Muscle of arm (tissue), 14 donors: ENCODE measurements around the gene CNOT9. TPM values are rescaled to one million over a fixed set of nuclear protein-coding genes. Genes with fewer than 3 reads are reported as not detected.
"Not testable (repeated sequence)": the region's sequence is repeated elsewhere in the genome, so short reads cannot be mapped to it uniquely, and the experiment has no call there.

Experiments
- DNase-seq: peaks from one replicate; pipeline ENCODE4 v3.0.0-alpha.2; 2013
- long read RNA-seq, 11 donors: transcript quantifications; one replicate each; lab custom pipeline, GENCODE V29; 2026
- polyA plus RNA-seq, 12 donors: library from polyadenylated mRNA; unstranded; fragments of 120-200 nt; gene quantifications; one replicate each; pipeline ENCODE4 v1.2.1, GENCODE V29; 2013; ENCODE audit not compliant: insufficient read length in 12 of 12

Gene CNOT9, protein sequence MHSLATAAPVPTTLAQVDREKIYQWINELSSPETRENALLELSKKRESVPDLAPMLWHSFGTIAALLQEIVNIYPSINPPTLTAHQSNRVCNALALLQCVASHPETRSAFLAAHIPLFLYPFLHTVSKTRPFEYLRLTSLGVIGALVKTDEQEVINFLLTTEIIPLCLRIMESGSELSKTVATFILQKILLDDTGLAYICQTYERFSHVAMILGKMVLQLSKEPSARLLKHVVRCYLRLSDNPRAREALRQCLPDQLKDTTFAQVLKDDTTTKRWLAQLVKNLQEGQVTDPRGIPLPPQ
- polyA plus RNA-seq = 10 to 100 TPM in 11 of 12 donors, not detected in 1; 30.5 to 53.3 (median 40.9) TPM
- long read RNA-seq, donor 1, full-length matches to known transcripts = 5 of 18 reads
- long read RNA-seq, donor 1, partial matches to known transcripts = 13 of 18 reads
- long read RNA-seq, donor 1, other reads (novel, unspliced or antisense) = 0 of 18 reads
- long read RNA-seq, donor 2, full-length matches to known transcripts = 14 of 14 reads
- long read RNA-seq, donor 2, partial matches to known transcripts = 0 of 14 reads
- long read RNA-seq, donor 2, other reads (novel, unspliced or antisense) = 0 of 14 reads
- long read RNA-seq, donor 3, full-length matches to known transcripts = 3 of 3 reads
- long read RNA-seq, donor 3, partial matches to known transcripts = 0 of 3 reads
- long read RNA-seq, donor 3, other reads (novel, unspliced or antisense) = 0 of 3 reads
- long read RNA-seq, donor 4, full-length matches to known transcripts = 5 of 11 reads
- long read RNA-seq, donor 4, partial matches to known transcripts = 6 of 11 reads
- long read RNA-seq, donor 4, other reads (novel, unspliced or antisense) = 0 of 11 reads
- long read RNA-seq, donor 5, full-length matches to known transcripts = 6 of 6 reads
- long read RNA-seq, donor 5, partial matches to known transcripts = 0 of 6 reads
- long read RNA-seq, donor 5, other reads (novel, unspliced or antisense) = 0 of 6 reads
- long read RNA-seq, donor 6, full-length matches to known transcripts = 5 of 10 reads
- long read RNA-seq, donor 6, partial matches to known transcripts = 5 of 10 reads
- long read RNA-seq, donor 6, other reads (novel, unspliced or antisense) = 0 of 10 reads
- long read RNA-seq, donor 7, full-length matches to known transcripts = 3 of 8 reads
- long read RNA-seq, donor 7, partial matches to known transcripts = 5 of 8 reads
- long read RNA-seq, donor 7, other reads (novel, unspliced or antisense) = 0 of 8 reads
- long read RNA-seq, donor 8, full-length matches to known transcripts = 6 of 6 reads
- long read RNA-seq, donor 8, partial matches to known transcripts = 0 of 6 reads
- long read RNA-seq, donor 8, other reads (novel, unspliced or antisense) = 0 of 6 reads
- long read RNA-seq, donor 9, partial matches to known transcripts = 0 of 2 reads
- long read RNA-seq, donor 9, other reads (novel, unspliced or antisense) = 0 of 2 reads
- long read RNA-seq, donor 10, full-length matches to known transcripts = 8 of 8 reads
- long read RNA-seq, donor 10, partial matches to known transcripts = 0 of 8 reads
- long read RNA-seq, donor 10, other reads (novel, unspliced or antisense) = 0 of 8 reads
- long read RNA-seq, donor 11, full-length matches to known transcripts = 8 of 15 reads
- long read RNA-seq, donor 11, partial matches to known transcripts = 7 of 15 reads
- long read RNA-seq, donor 11, other reads (novel, unspliced or antisense) = 0 of 15 reads

DNA sequence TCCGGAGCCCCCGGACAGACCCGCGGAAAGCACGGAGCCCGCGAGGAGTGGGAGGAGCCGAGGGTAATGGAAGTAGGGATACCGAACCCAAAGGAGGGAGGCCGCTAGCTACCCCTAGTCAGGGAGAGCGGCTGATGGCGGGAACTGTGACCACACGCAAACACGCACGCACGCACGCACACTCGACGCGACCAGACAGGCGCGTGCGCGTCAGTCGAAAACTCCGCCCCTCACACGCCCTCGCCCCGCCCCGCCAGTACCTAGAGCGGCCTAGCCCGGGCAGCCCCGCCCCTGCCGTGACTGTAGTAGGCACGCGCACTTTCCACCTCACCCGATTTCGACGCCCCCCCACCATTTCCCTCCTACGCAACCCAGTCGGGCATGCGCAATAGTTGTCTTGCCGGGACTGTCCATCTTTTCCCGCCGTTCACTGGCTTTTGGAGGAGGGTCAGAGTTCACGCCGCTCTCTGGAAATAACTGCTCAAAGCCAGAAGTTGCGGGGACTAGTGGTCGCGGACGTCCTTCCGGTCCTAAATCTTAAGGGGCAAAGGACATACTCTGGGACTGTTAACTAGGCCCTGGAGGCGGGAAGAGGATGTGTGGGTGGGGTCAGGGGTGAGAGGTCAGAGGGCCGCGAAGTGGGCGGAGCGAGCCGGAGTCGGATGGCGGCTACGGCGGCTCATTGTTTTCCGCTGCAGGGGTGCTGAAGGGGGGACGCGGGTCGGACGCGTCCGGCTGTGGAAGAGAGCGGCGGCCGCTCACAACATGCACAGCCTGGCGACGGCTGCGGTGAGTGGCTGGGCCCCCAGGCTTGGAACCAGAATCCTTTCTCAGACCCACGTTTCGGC lies at the start of gene CNOT9, which contains the start of gene USP37:
Gene CNOT9, plus strand, starts transcription at position 650 of the 848 bp plus-strand sequence. Its CDS starts 116 bp downstream, at position 766.
Gene USP37, minus strand, starts transcription at position 162 of the 848 bp plus-strand sequence. CDS start 9,698 bp downstream, outside the sequence.
- peak; percentile 98 for DNase-seq

DNA sequence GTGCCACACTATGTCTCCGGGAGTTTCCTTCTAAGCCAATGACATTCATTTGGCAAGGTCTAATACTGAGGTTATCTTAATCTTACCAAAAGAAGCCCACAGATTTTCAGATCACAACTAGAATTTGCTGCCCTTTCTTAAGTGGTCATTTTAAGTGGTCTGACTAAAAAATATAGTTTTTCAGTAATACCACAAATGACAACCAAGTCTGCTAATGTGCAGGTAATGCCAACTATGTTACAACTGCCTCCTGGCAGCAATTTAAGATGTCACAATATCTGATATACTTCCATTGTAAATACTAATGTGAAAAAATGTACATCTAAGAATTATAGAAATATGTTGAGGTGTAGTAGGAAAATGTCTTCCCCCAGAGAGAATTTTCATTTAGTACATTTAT lies 49.8 kb upstream of the CNOT9 start:
- DNase-seq = no peak

DNA sequence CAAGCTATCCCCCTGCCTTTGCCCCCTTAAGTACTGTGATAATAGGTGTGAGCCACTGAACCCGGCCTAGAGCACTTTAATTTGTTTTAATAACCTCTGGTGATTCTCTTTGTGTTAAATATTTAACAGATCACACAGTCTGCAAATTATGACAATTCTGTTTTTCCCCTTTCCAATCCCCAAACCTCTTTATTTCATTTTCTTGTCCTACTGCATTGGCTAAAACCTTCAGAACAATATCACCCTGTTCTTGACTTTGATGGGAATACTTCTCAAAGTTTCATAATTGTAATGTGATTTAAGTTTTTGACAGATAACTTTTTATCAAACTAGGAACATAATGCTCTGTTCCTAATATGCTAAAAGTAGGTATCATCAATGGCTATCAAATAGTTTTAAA lies 45.0 kb upstream of the CNOT9 start:
- DNase-seq = no peak

DNA sequence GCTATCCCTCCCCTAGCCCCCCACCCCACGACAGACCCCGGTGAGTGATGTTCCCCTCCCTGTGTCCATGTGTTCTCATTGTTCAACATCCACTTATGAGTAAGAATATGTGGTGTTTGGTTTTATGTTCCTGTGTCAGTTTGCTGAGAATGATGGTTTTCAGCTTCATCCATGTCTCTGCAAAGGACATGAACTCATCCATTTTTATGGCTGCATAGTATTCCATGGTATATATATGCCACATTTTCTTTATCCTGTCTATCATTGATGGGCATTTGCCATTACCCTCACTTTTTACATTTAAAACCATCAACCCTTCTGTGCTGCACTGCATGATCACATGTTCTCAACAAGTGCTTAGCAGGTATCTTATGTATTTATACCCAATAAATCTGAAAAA lies 40.2 kb upstream of the CNOT9 start:
- not testable (repeated sequence) for DNase-seq

DNA sequence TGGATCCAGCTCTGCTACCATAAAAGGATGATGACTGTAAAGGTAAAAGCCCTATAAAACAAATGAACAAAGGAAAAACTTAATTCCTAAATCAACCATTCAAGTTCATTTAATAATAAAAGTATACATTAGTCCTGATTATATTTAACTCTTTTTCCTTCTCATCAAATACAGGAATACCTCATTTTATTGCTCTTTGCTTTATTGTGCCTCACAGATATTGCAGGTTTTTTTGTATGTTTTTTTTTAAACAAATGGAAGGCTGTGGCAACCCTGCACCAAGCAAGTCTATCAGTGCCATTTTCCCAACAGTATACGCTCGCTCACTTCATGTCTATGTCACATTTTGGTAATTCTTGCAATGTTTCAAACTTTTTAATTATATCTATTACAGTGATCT lies 38.6 kb upstream of the CNOT9 start:
- no peak for DNase-seq

DNA sequence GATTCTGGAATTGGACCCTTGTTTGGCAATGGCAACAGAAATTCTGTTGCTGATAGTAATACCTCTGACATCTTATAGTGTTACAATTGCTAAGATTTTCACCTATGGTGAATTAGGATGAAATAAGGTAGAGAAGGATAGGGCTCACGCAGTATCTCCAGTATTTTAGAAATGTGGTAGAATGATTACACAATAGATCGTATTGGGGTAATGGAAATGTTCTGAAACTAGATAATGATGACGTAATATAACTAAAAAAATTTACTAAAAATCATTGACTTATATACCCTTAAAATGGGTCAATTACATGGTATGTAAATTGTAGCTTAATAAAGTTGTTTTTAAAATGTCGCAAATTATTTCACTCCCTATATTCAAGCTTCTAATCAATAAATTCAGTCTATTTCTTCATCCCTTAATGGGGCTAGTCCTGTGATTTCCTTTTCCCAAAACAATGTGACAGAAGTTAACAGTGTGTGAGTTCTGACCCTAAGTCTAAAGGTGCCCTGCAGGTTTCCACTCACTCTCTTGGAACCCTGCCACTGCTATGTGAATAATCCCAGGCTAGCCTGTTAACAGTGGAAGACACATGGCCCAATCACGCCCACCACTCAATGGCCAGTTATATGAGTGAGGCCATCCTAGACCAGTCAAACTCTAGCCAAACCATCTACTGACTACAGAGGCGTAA lies 31.7 kb upstream of the CNOT9 start:
- no peak for DNase-seq

DNA sequence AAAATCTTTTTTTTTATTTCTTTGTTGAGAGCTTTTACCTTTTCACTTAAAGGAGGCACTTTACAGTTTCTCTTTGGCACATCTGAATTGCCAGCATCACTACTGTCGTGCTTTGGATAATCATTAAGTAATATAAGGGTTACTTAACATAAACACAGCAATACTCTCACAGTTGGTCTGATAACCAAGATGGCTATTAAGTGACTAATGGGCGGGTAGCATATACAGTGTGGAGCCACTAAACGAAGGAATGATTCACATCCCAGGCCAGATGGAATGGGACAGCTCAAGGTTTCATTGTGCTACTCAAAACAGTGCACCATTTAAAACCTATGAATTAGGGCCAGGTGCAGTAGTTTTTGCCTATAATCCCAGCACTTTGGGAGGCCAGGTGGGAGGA lies 28.6 kb upstream of the CNOT9 start:
- DNase-seq = no peak

DNA sequence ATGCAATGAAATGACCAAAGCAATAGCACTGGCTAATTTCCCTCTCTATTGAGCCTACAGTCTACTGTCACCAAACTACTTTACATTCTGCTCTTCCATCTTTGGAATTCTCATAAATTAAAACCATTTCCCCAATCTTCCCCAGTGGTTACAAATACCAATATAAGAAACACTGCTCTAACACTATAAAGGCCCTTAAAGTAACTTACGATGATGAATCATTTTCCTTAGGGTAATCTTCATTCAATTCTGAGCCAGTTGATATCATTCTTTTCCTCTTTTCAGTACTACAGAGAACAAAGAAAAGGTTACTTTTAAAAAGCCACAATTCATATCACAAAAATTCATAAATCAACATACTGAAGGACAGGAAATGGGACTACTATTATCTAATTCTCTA lies 22.6 kb upstream of the CNOT9 start:
- no peak for DNase-seq

DNA sequence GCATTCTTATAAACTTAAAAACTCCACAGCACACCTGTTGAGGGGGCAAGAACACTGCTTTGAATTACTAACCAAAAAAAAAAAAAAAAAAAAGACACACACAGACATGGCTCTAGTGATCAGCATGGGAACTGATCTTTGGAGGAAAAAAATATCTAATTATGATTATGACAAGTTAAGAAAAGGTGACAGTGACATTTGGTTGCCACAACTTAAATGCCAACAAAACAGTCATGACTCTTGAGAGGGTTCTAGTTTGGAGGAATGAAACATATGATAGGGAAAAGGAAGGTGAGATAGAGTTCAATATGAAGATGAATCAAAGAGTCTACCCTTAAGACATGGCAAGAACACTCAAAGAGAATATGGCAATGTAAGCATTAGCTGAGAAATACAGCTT lies 21.1 kb upstream of the CNOT9 start:
- no peak for DNase-seq

DNA sequence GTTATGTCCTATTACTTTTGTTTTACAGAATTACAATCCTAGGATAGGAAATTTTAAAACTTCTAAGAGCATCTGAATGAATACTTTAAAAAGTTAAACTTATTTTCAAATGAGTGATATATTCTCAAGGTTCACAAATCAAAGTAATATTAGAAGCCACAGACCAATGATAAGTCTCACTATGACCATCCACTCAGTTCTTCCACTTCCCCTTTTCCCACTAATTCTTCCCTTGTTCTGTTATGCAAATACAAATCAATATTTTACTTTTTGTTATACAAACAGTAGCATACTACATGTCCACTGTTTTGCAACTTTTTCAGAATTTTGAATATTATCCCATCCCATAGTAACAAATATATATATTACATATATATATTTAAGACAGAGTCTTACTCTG lies 20.7 kb upstream of the CNOT9 start:
- DNase-seq = no peak

DNA sequence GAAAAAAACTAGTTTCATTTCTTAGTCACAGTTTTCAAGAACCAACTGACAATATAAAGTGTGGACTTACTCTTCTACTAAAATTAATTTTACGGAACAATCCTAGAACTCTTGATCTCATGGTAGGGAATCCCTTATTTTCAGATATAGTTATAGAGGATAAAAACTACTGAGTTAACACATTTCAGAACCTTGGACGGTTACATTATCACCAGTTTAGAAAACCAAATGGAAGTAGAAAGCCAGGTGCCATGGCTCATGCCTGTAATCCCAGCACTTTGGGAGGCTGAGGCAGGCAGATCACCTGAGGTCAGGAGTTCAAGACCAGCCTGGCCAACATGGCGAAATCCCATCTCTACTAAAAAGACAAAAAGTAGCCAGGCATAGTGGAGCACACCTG lies 14.4 kb upstream of the CNOT9 start:
- not testable (repeated sequence) for DNase-seq

DNA sequence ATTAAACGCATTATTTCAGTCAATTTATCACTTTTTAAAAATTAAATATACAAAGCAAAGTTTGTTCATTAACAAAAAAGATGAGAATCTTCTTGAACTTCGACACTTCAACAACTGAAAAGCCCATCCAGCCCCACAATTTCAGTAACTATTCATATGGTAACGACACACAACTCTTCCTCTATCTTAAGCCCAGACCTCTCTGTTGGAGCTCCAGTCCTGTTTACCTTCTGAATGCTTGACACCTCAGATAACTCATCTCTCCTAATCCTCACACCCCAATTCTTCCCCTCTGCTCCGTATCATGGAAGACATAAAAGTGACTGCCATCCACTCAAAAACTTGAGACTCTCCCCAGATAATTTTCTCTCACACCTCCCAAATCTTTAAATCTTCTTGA lies 13.1 kb upstream of the CNOT9 start:
- DNase-seq = no peak

DNA sequence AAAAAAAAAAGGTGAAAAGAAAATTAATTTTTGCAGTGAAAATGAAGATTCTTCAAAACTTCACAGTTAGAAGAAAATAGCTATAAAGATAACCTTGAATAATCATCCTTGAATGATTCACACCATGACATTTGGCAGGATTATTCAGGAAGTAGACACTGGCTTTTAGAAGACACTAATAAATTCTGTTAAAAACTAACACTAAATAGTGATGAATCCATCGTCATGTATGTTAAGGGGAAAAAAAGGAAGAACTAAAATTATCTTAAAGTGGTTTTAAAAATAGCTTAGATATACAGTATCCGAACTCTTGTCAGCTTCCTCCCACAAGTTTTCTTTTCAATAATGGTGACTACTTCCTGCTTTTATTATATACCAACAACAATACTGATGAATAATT lies 10.7 kb upstream of the CNOT9 start:
- no peak for DNase-seq

DNA sequence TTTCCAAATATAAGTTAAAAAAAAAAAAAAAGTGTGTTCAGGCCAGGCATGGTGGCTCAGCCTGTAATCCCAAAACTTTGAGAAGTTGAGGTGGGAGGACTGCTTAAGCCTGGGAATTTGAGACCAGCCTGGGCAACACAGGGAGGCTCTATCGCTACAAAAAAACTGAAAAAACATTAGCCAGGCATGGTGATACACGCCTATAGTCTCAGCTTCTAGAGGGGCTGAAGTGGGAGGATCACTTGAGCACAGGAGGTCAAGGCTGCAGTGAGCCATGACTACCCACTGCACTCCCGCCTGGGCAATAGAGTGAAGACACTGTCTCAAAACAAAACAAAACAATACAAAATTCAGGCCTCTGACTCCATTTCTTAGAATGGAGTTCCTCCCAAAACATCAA lies 9.7 kb upstream of the CNOT9 start:
- no peak for DNase-seq

DNA sequence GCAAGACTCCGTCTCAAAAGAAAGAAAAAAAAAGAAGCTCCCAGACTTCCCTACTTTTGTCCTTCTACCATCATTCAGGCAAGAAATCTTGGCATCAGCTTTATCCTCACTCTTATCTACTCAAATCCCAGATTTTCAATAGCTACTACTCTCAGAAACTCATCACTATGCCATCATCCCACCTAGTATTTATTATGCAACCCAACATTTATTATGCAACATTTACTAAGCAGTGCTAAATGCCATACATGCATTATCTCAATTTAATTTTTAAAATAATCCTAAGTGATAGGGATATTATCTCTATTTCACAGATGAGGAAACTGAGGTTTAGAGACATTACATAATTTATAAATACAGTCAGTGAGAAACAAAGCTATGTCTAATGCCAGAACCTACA lies 4.6 kb upstream of the CNOT9 start:
- DNase-seq = no peak

DNA sequence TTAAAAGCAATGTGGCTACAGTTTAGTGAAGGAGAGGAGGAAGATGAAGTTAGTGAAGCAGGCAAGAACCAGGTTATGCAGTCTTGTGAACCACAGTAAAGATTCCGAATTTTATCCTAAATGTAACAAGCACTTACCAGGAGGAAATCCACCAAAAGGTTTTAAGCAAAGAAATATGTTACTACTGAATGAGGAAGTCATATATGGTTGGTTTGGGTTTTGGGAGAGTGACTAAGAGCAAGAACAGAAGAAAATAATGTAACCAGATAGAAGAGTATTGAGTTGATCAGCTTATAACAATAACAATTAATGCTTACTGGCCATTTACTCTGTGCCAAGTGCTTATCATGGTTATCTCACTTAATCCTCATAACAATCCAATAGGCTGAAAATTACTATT lies 2.3 kb upstream of the CNOT9 start:
- DNase-seq = no peak

DNA sequence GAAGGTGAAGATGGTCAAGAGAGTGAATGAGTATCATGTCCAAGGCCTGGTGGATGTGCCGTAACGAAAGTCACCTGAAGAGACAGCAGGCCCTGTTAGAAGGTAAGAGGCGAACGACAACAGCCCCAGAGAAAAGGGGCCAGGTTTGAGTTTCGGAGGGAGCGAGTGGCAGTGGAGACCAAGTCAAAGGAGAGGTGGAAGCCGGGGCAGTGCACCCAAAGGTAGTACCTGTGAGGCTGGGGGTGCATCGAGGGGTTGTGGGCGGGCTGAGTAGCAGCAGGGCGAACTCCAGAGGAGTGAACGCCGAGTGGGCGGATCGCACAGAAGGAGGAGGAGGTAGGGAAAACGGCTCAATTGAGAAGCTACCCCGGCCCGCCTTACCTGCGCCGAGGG lies 846 bp upstream of the CNOT9 start:
- no peak for DNase-seq

DNA sequence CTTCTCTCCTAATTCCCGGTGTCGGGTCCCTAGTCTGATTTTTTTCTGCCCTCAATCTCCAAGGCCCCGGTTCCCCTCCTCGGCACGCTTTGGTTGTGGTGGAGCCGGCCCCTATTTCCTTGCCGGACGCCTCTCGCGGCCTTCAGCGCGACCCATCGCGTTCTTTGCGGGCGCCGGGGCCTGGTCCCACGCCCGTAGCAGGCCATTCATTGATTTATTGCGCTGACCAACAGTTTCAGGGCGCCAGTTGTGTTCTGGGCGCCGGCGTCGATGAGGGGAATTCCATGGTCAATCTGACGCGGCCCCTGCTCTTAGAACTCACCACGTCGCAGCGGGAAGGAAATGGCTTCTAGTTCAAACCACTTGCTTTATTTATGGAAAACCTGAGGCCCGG lies 396 bp downstream of the CNOT9 start:
- peak; percentile 57 for DNase-seq
